BJ (cell line): ENCODE measurements around the gene FSIP2. TPM values are rescaled to one million over a fixed set of nuclear protein-coding genes. Genes with fewer than 3 reads are reported as not detected.

Experiments
- CTCF ChIA-PET: fragments of 350-600 bp; formaldehyde crosslinking; extraction: SDS; loops from one replicate; lab custom pipeline; 2021; ENCODE audit warnings: antibody characterized with exemption, inconsistent platforms; lab: Yijun Ruan, JAX
- POLR2A ChIA-PET: fragments of 300-600 bp; sonication (Branson Sonifier 250); formaldehyde crosslinking; extraction: SDS; loops from one replicate; lab custom pipeline; 2021; ENCODE audit warnings: antibody characterized with exemption; lab: Charles Lee
- DNase-seq: peaks from one replicate; pipeline ENCODE4 v3.0.0-alpha.2; 2011; ENCODE audit warnings: low read depth
- H3K27me3 ChIP-seq: 2 replicates; pipeline ENCODE4 v1.6.0; 2011; ENCODE audit warnings: low read length; ENCODE audit not compliant: control insufficient read depth, insufficient read depth
- H3K36me3 ChIP-seq: 2 replicates; pipeline ENCODE4 v1.5.1; 2011; ENCODE audit warnings: low read length; ENCODE audit not compliant: control insufficient read depth, insufficient read depth
- H3K4me3 ChIP-seq: 2 replicates; pipeline ENCODE4 v1.5.1; 2011; ENCODE audit warnings: low read depth, mild to moderate bottlenecking, control low read depth, low read length
- polyA plus RNA-seq: library from polyadenylated mRNA; depleted of rRNA; stranded (reverse); fragments of >200 nt; gene quantifications from 2 replicates; pipeline ENCODE4 v1.2.3, GENCODE V29; 2011
- TF ChIP-seq, protein P1 (sequence below): IDR thresholded peaks from 2 replicates; pipeline ENCODE4 v1.5.1; 2011; ENCODE audit warnings: low read depth, mild to moderate bottlenecking, control low read depth, inconsistent platforms, low read length, moderate library complexity; ENCODE audit not compliant: insufficient read depth

Gene FSIP2
- polyA plus RNA-seq, 1 experiment, result 0.17 TPM

DNA sequence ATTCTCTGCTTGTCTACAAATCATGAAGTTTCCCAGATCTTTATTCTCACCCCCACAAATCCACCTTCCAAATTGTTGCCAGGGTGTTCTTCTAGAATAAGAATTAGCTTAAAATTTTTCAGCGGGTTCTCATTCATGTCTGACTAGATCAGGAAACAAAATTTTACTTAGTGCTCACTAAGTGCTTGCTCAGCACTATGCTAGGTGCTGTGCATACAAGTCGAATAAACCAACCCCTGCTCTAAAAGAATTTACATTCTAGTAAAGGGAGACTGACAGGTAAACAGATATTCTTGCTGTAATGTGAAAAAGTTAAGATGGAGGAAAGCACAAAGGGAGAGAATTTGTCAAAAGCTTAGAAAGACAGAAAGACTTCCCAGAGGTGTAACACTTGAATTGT, 2.4 kb upstream of the FSIP2 start:
- CTCF ChIA-PET, result no interaction called here
- Histone ChIP-seq H3K4me3 (no peak overlapping the region), H3K36me3 (no peaks in the 10 kb centered on the region), H3K27me3 (no peaks in the 10 kb centered on the region)
- TF ChIP-seq, protein P1, sequence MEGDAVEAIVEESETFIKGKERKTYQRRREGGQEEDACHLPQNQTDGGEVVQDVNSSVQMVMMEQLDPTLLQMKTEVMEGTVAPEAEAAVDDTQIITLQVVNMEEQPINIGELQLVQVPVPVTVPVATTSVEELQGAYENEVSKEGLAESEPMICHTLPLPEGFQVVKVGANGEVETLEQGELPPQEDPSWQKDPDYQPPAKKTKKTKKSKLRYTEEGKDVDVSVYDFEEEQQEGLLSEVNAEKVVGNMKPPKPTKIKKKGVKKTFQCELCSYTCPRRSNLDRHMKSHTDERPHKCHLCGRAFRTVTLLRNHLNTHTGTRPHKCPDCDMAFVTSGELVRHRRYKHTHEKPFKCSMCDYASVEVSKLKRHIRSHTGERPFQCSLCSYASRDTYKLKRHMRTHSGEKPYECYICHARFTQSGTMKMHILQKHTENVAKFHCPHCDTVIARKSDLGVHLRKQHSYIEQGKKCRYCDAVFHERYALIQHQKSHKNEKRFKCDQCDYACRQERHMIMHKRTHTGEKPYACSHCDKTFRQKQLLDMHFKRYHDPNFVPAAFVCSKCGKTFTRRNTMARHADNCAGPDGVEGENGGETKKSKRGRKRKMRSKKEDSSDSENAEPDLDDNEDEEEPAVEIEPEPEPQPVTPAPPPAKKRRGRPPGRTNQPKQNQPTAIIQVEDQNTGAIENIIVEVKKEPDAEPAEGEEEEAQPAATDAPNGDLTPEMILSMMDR, result no peak
- POLR2A ChIA-PET, result no interaction called here
- no peak for DNase-seq

DNA sequence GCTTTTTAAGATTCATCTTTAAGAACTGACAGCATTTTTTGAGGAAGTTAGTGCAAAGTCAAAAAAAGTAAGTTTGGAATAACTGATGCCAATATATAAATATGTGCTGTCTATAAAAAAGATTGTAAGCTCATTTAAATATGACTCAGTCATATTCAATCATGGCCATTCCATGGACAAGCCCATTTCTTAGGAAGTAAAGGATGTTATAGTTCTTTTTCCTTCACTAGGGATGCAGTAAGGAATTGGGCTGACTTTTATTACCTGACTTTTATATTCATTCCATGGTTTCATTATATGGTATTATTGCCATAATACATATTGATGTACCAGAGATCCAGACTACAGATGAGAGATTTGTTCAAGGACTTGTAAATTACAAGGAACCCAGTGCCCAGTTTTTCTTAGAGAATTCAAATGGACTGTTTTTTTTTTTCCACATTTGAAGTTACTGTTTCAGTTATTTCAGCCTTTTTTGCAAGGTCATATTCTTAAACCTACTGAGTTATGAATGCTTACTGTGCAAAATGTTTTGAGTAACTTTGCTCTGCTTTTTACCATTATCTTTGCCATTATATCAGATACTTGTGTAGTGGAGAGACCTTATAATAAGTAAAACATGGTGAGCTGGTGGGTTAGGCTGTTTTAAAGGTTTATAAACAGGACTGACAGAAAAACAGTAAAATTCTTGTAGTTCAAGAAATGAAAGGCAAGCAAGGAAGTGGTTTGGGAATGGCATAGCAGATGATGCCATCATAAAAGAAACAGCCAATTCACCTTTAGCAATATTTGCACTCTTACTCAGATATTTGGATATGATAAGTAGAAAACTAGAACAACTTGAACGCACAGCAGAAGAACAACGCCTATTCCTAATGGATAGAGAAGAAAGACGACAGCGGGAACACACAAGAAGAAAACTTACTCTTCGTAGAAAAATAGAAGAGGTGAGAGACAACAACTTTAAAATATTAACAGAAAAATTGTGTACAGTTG, 7.6 kb downstream of the FSIP2 start:
- TF ChIP-seq, protein P1, result no peak
- no peaks in the 10 kb centered on the region for H3K36me3 ChIP-seq
- H3K4me3 ChIP-seq, result no peak overlapping the region
- ChIA-PET CTCF (no interaction called here), POLR2A (no interaction called here)
- no peaks in the 10 kb centered on the region for H3K27me3 ChIP-seq
- DNase-seq, result no peak

DNA sequence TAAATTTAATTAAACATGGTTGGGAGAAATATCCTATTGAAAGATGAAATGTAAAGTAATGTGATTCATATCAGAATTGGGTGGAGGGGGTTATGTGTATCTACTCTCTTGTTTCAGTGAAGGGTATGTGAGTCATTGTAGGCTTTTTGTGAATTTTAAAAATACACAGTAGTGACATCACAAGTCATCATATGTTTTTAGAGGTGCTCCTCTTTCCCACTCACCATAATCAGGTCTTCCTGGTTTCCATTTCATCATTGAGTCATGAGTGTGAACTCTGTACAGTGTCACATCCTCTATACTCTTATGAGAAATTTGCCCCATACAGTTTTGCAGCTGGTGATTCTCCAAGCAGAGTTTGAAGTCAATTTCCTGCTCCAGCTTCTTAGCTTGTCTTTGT, 18.8 kb downstream of the FSIP2 start:
- Histone ChIP-seq H3K36me3 (no peaks in the 10 kb centered on the region), H3K4me3 (no peak overlapping the region), H3K27me3 (no peaks in the 10 kb centered on the region)
- CTCF ChIA-PET, result no interaction called here
- no peak for DNase-seq
- POLR2A ChIA-PET, result no interaction called here
- TF ChIP-seq, protein P1, result no peak

DNA sequence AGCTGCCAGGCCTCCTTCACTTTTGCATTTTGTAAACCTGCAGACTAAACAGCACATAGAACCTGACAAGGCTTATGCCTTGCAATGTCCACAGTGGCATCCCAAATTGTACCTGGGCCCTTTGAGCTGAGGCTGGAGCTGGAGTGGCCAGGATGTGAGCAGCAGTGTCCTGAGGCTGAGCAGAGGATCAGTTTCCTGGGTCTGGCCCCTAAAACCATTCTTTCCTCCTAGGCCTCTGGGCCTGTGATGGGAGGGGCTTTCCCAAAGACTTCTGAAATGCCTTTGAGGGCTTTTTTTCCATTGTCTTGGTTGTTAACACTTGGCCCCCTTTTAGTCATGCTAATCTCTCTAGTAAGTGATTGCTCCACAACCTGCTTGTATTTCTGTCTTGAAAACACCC, 32.8 kb downstream of the FSIP2 start:
- Histone ChIP-seq H3K4me3 (no peak overlapping the region), H3K27me3 (no peaks in the 10 kb centered on the region), H3K36me3 (no peaks in the 10 kb centered on the region)
- ChIA-PET POLR2A (no interaction called here), CTCF (no interaction called here)
- DNase-seq, result no peak
- TF ChIP-seq, protein P1, result no peak

DNA sequence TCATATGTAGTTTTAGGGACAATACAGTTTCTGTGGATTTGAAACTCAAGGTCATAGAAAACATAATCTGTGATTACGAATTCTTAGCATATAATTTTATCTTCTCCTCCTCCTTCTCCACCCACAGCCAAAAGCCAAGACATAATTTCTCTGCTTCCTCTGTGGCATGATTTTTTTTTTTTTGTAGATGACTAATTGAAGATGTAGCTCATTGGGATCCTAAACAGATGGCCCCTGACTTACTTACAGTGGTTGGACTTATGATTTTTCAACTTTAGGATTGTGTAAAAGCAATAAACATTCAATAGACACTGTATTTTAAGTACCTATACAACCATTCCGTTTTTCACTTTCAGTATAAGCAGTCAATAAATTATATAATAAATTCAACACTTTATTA, 42.3 kb downstream of the FSIP2 start:
- Histone ChIP-seq H3K36me3 (no peaks in the 10 kb centered on the region), H3K4me3 (no peak overlapping the region), H3K27me3 (no peaks in the 10 kb centered on the region)
- ChIA-PET POLR2A (no interaction called here), CTCF (no interaction called here)
- DNase-seq, result no peak
- TF ChIP-seq, protein P1, result no peak
